ENCODE data around the gene DIS3L2. TPM values are rescaled to one million over a fixed set of nuclear protein-coding genes. Genes with fewer than 3 reads are reported as not detected.

DIS3L2 gene
- total RNA-seq, 1 experiment from 2014 or later: 32.6 TPM

- Mint-ChIP-seq H3K36me3 (ENCODE audit: insufficient read depth, unreplicated experiment) (peaks cover 6% of the 10 kb centered on the region), H3K9me3 (ENCODE audit: unreplicated experiment) (no peaks in the 10 kb centered on the region), H3K4me3 (ENCODE audit: unreplicated experiment) (no peak overlapping the region), H3K4me1 (ENCODE audit: insufficient read depth, unreplicated experiment) (peaks cover 20% of the 10 kb centered on the region), H3K27me3 (ENCODE audit: insufficient read depth, unreplicated experiment) (no peaks in the 10 kb centered on the region), H3K27ac (ENCODE audit: low read depth, unreplicated experiment) (no peak overlapping the region)
- no TSS peak for BruUV-seq (replicated peaks)
- POLR2A ChIA-PET: interaction anchor here (0.6 kb wide), 1 partner anchor 251 kb away, joined by 3 read pairs; no protein-coding TSS in a partner anchor
- TF ChIP-seq CTCF (IDR thresholded peaks at IDR 0.05; ENCODE audit: unreplicated experiment): no peak
- no peak for DNase-seq (ENCODE audit: unreplicated experiment)
- CTCF ChIA-PET: interaction anchor here (1.6 kb wide), 1 partner anchor 9 kb away, joined by 4 read pairs; no protein-coding TSS in a partner anchor
- intact Hi-C loops (cut with micrococcal nuclease): loop anchor here (10.0 kb wide), 1 partner anchor 174 kb away; no protein-coding TSS in a partner anchor
Observed at GRCh38 chr2:232318169-232318855, 356.8 kb downstream of the DIS3L2 start.

GRCh38 chr2:232319067-232319802 is 357.7 kb downstream of the DIS3L2 start:
- DNase-seq (ENCODE audit: unreplicated experiment): no peak
- Mint-ChIP-seq H3K27ac (ENCODE audit: low read depth, unreplicated experiment) (no peak overlapping the region), H3K9me3 (ENCODE audit: unreplicated experiment) (no peaks in the 10 kb centered on the region), H3K4me1 (ENCODE audit: insufficient read depth, unreplicated experiment) (peaks cover 20% of the 10 kb centered on the region), H3K36me3 (ENCODE audit: insufficient read depth, unreplicated experiment) (peaks cover 6% of the 10 kb centered on the region), H3K4me3 (ENCODE audit: unreplicated experiment) (no peak overlapping the region), H3K27me3 (ENCODE audit: insufficient read depth, unreplicated experiment) (no peaks in the 10 kb centered on the region)
- intact Hi-C loops (cut with micrococcal nuclease): loop anchor here (10.0 kb wide), 1 partner anchor 174 kb away; no protein-coding TSS in a partner anchor
- no TSS peak for BruUV-seq (replicated peaks)
- no peak for TF ChIP-seq CTCF (IDR thresholded peaks at IDR 0.05; ENCODE audit: unreplicated experiment)
- POLR2A ChIA-PET: no interaction called here
- CTCF ChIA-PET: interaction anchor here (0.6 kb wide), 1 partner anchor 9 kb away, joined by 3 read pairs; no protein-coding TSS in a partner anchor

DNA sequence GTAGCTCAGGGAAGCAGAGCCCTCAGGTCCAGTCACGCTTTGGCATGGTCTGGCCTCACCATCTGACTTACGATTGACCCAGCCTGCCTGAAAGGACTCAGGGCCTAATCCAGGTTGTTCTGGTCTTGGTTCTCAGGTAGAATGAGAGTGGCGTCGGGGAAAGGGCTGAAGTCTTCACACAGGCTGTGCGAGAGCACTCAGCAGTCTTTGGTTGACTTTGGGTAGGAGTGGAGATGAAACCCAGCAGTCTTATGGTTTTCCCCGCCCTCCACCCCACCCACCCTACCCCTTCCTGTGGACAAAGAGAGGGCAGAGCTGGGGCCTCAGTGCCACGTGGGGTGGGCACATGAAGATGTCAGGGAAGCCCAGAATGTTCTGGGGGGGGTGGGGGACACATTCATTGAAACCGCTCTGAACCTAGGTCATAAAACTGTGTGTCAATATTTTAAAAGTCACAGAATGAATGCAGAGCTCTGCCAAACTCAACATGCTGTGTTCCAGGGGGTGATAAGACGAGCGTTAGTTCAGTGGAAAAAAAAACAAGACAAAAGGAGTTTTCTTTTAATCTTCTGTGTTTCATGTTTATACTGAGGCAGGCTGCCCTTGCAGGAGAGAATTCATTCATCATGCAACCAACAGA is 358.4 kb downstream of the DIS3L2 start:
- DNase-seq (ENCODE audit: unreplicated experiment): no peak
- Mint-ChIP-seq H3K27me3 (ENCODE audit: insufficient read depth, unreplicated experiment) (no peaks in the 10 kb centered on the region), H3K36me3 (ENCODE audit: insufficient read depth, unreplicated experiment) (peaks cover 6% of the 10 kb centered on the region), H3K9me3 (ENCODE audit: unreplicated experiment) (no peaks in the 10 kb centered on the region), H3K4me1 (ENCODE audit: insufficient read depth, unreplicated experiment) (peaks cover 15% of the 10 kb centered on the region), H3K27ac (ENCODE audit: low read depth, unreplicated experiment) (no peak overlapping the region), H3K4me3 (ENCODE audit: unreplicated experiment) (no peak overlapping the region)
- POLR2A ChIA-PET: no interaction called here
- CTCF ChIA-PET: interaction anchor here (0.5 to 0.7 kb wide), 3 partner anchors 10 to 436 kb away, joined by 3 to 4 read pairs (median 3); no protein-coding TSS in a partner anchor
- no peak for TF ChIP-seq CTCF (IDR thresholded peaks at IDR 0.05; ENCODE audit: unreplicated experiment)
- intact Hi-C loops (cut with micrococcal nuclease): loop anchor here (10.0 kb wide), 1 partner anchor 175 kb away; no protein-coding TSS in a partner anchor
- no TSS peak for BruUV-seq (replicated peaks)

DNA sequence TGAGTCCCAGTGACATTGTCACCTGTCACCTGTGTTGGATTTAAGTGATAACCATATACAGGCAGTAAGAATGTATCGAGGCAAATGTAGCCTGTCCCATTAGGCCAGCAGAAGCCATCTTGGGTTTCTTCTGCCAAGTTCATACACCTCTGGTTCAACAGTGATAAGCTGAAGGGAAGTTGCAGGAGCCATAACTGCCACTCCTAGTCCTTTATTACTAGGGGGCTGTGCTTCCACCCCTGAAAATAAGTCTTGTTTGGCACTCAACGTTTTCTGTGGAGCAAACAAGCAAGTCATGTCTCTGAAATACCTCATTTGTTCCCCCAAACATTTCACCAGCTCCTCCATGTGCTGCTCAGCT is 358.9 kb downstream of the DIS3L2 start:
- Mint-ChIP-seq H3K36me3 (ENCODE audit: insufficient read depth, unreplicated experiment) (peaks cover 6% of the 10 kb centered on the region), H3K27ac (ENCODE audit: low read depth, unreplicated experiment) (no peak overlapping the region), H3K4me1 (ENCODE audit: insufficient read depth, unreplicated experiment) (peaks cover 10% of the 10 kb centered on the region), H3K9me3 (ENCODE audit: unreplicated experiment) (no peaks in the 10 kb centered on the region), H3K27me3 (ENCODE audit: insufficient read depth, unreplicated experiment) (no peaks in the 10 kb centered on the region), H3K4me3 (ENCODE audit: unreplicated experiment) (no peak overlapping the region)
- no TSS peak for BruUV-seq (replicated peaks)
- intact Hi-C loops (cut with micrococcal nuclease): no loop called here
- POLR2A ChIA-PET: no interaction called here
- CTCF ChIA-PET: interaction anchor here (0.5 to 0.7 kb wide), 2 partner anchors 400 to 436 kb away, joined by 3 to 4 read pairs; no protein-coding TSS in a partner anchor
- no peak for TF ChIP-seq CTCF (IDR thresholded peaks at IDR 0.05; ENCODE audit: unreplicated experiment)
- DNase-seq (ENCODE audit: unreplicated experiment): no peak
